ENCODE results near the gene PAX8.
"Not testable (repeated sequence)": the region's sequence is repeated elsewhere in the genome, so short reads cannot be mapped to it uniquely, and the experiment has no call there.

Gene PAX8

GRCh38 chr2:113278742-113279139 lies at the start of gene PAX8:
Gene PAX8 (minus strand): TSS chr2:113278921. CDS start chr2:113278394, 527 bp downstream.
- DNase-seq = no peak

DNA sequence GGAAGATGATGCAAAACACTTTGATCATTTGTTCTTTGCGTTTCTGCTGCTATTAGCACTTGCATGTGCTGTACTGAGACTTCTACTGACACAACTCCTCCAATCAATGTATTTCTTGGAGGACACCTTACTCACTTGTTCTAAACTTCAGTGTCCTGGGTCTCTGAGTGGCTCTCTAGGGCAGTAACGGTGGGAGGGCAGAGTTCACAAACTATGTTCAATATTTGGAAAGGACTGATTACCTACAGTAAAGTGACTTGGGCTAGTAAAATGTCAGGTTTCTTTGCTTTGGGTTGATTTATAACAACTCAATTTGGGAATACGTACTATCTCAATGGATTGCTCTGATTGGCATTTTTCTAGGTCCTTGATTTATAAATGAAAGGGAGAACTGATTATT lies 49.3 kb upstream of the PAX8 start:
- DNase-seq = no peak

DNA sequence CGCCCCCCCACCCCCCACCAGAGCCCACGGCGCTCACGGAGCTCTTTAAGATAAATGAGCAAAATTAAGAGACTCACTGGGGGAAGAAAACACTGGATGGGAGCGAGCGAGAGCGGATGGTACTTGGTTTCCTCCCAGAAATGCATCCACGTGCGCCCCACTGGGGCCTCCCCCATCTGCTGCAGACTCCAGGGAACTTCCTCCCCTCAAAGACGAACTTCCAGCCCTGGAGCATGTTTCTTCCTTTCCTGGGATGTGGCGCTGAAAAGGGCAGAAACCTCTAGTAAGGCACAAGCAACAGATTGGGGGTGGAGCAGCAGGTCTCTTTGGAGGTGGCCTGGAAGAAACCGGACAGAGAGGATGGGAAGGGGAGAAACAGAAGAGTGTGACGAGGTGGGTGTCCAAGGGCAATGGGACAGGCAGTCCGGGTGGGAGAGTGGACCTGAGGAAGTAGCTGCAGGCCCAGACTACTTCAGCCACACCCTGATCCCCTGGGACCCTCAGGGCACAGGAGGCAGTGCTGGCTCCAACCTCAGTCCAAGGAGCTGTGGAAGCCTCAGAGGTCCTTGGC lies 46.5 kb upstream of the PAX8 start:
- DNase-seq = not testable (repeated sequence)

DNA sequence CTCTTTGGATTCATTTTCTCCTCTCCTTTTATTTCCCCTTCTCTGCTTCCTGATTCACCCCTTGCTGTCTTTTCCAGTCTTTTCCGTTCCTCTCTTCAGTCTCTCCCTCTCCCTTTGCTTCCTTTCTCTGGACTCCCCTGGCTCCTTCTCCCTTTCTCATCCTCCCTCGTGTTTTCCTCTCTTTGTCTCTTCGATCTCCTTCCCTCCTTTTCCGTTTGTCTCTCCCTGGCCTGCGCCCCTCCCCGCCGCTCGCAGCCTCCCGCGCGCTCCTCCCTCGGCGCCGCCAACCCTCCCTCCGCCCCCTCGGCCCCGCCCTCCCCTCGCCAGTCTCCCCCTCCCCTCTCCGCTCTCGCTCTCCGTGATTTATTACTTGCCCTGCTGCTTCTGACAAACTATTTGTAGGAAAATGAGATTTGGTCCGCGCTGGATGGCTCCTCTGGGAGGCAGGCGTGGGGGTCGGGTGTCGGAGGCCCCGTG lies 46.0 kb upstream of the PAX8 start:
- DNase-seq = peak; percentile 55

DNA sequence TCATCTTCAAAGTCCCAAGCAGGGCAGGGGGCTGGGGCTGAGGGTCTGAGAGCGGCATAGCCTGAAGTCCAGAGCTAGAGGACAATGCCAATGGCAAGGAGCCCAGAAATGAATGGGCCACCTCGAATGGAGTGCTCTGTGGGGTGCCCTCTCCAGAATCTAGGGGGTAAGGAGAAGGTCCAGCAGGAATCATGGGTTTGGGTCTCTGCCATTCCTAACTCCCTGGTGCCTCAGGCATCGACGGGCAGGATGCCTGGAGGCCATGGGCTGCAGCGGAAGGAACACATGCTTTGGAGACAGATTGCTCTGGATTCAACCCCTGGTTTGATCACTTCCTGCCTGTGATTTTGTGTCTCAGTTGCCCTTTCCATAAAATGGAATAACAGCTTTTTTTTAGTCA lies 44.4 kb upstream of the PAX8 start:
- not testable (repeated sequence) for DNase-seq

GRCh38 chr2:113320106-113320505 lies 41.4 kb upstream of the PAX8 start:
- not testable (repeated sequence) for DNase-seq

DNA sequence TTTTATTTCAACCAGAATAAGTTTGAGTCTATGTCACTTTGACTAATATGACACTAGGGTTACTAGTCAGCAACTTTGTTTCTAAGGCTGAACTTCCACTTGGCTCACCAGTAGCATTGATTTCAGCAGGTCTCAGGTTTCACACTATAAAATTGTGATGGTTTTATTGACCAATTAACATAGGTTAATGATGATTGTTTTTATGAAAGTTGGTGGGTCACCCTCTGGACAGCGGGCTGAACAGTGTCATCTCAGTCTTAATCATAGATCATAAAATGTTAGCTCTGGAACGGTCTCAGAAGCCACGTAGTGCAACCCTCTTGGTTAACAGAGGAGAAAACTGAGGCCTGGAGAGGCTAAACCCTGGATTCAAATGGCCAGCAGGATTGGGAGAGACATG lies 40.2 kb upstream of the PAX8 start:
- not testable (repeated sequence) for DNase-seq

DNA sequence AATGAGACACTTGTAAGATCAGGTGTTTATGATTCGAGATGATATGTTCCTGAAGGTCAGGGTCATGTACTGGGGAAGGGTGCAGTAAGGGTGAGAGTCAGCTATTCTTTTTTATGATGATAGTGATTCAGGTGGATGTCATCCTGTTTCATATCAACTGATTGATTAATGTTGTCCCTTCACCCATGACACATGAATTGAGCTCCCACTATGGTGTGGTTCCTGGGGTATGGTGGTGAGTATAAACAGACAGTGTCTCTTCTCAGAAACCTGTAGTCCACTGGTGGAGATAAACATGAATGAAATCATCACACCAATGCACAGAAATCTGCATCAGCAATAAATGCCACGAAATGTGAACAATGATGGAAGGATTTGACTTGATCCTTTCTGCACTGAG lies 37.4 kb upstream of the PAX8 start:
- DNase-seq = no peak

DNA sequence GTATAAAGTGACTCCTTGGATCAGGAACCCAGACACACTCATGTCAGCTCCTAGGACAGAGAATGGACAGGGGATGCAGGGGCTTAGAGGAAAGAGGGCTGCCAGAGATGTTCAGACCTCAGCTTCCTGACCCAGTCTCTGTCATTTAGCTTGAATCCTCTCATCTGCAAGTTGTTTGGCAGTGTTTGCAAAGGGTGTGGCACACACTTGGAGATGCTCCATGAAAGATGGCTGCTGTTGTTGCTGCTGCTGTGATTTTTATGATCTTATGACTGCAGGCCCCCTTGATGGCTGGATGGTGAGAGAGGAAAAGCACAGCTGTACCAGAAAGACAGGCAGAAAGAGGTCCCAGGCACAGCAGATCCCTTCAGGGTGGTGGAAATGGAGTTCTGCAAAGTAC lies 35.9 kb upstream of the PAX8 start:
- not testable (repeated sequence) for DNase-seq

DNA sequence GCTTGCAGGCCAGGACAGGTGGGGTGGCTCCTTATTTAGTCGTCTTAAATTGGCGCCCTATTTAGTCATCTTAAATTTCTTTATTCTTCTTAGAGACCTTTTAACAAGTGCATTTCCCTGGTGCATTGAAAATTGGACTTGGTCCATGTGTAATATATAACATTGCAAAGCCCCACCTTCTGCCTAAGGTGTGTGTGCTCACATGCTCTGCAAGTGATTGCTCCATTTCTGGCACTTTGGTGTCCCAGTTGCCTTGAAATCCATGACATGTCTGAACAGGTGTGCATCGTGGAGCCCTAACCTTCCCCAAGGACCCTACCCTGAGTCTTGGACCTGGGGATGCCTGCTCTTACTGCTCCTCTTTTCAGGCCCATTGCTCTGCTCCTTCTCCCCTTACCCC lies 35.5 kb upstream of the PAX8 start:
- DNase-seq = not testable (repeated sequence)

GRCh38 chr2:113311781-113312180 lies 33.1 kb upstream of the PAX8 start:
- not testable (repeated sequence) for DNase-seq

DNA sequence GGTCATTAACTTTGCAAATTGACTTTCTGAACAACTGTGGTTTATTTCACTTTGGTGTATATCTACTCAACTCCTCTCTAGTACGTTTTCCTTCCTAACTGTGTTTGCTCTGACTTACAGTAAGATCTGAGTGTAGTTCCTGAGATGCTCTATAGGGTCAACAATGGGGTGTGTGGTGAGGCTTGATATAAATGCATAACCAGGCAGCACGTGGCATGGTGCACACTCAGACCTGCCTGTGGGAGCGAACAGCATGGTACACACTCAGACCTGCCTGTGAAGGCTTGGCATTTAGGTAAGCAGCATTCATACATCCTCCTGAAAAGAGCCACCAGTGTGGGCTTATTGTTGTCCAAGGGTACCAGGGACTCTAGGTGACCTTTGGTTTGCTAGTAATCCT lies 32.5 kb upstream of the PAX8 start:
- DNase-seq = not testable (repeated sequence)

GRCh38 chr2:113309655-113310387 lies 31.1 kb upstream of the PAX8 start:
- DNase-seq = no peak

DNA sequence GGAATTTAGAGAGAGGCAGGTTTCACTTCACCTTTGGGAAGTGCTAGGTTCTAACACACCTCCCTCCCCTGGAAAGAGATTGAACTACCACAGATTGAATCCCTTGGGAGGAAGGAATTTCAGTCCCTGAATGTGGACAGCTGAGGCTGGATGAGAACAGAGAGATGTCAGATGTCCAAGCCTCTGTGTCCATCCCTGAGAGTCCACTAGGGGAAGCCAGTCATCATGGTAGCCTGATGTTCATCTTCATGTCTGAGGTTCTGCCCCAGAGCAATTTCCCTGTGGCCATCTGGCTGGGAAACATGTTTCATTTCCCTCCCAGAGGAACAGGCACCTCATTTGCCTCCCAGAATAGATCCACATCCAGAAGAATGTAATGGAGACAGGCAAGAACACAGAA lies 30.1 kb upstream of the PAX8 start:
- DNase-seq = not testable (repeated sequence)

DNA sequence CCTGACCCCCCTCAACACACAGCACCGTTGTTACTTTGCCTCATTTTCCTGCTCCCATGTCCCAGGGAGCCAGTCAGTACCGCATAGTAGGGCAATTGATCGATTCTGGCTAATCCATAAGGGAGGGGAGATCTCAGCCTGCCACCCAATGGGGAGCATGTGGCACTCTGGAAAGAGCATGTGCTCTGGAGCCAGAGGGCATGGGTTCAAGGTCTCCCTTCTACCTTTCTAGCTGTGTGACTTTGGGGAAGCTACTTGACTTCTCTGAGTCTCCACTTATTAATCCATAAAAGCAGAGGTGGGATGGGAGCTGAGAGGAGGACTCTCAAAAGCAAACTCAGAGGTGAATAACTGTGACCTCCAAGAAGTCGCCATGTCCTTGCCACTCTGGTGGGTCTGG lies 27.5 kb upstream of the PAX8 start:
- not testable (repeated sequence) for DNase-seq

DNA sequence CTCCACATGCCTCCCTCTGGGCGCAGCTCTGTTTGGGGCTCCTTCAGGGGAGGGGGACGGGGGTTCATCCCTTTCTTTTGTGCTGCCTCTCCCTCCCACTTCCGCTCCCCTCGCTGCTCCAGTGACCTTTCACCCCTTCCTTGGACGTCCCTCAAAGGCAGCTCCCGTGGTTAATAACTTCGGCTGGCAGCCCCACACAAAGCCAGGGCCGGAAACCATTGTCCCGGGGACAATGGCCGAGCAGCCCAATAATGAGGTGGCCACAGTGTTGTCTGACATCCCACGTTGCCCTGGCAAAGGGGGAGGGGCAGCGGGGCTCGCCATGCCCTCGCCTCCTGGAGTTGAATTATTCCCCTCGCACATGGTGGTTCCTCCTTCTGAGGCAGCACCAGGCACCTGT lies 27.0 kb upstream of the PAX8 start:
- not testable (repeated sequence) for DNase-seq

- DNase-seq = no peak
Observed at GRCh38 chr2:113305146-113305545, 26.4 kb upstream of the PAX8 start.

GRCh38 chr2:113304702-113305101 lies 26.0 kb upstream of the PAX8 start:
- no peak for DNase-seq

GRCh38 chr2:113302216-113302980 lies 23.7 kb upstream of the PAX8 start:
- not testable (repeated sequence) for DNase-seq

- no peak for DNase-seq
Observed at GRCh38 chr2:113300281-113300680, 21.6 kb upstream of the PAX8 start.

GRCh38 chr2:113298176-113298575 lies 19.5 kb upstream of the PAX8 start:
- no peak for DNase-seq

GRCh38 chr2:113297590-113297989 lies 18.9 kb upstream of the PAX8 start:
- peak; percentile 40 for DNase-seq

GRCh38 chr2:113291191-113291590 lies 12.5 kb upstream of the PAX8 start:
- DNase-seq = no peak

- DNase-seq = not testable (repeated sequence)
Observed at GRCh38 chr2:113288674-113289149, 10.0 kb upstream of the PAX8 start.
